HG02852 (cell line): Measurements from ENCODE around the gene ACSL6.

Experiments
- ATAC-seq: cut with Tn5 transposase; IDR thresholded peaks from one replicate; pipeline ENCODE4 v1.9.1; 2021; ENCODE audit warnings: mild to moderate bottlenecking, moderate library complexity; ENCODE audit not compliant: unreplicated experiment

ACSL6 gene

DNA sequence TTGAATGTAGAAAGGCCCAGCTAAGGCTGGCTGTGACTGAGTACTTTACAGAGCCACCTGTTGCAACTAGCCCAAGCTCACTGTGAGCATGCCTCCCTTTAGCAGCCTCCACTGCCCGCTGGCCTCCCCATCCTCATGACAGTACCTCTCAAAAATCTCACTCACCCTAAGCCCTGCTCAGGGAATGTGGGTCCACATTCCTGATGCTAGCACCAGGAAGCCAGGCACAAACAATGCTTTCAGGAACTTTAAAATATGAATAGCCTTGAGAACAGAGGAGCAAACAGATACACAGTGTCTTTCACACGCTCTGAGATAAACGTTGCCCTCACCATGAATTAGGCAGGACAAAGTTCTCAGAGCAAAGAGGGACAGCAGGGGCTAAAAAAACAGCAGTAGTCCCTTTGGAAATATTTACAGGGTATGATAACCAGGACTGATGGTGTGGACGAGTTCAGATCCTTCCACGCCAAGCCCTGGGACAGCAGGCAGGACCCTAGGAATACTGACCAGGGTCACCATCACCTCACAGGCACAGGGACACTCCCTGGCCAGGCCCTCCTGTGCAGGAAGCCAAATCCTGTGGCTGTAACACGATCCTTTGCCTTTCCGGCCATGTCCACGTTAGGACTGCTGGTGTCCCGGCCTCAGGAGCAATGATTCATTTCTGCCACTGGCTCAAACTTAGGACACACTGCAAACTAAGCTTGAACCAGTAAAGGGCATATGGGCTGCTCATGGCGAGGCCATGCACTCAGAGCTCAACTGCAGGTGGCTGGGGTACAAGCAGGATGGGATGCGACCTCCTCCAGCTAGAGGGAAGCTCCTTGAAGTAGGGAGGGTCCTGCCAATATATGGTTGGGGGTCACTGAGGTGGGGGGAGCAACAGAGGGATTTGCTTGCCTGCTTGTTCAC is 9.6 kb downstream of the ACSL6 start:
- ATAC-seq: no peak

DNA sequence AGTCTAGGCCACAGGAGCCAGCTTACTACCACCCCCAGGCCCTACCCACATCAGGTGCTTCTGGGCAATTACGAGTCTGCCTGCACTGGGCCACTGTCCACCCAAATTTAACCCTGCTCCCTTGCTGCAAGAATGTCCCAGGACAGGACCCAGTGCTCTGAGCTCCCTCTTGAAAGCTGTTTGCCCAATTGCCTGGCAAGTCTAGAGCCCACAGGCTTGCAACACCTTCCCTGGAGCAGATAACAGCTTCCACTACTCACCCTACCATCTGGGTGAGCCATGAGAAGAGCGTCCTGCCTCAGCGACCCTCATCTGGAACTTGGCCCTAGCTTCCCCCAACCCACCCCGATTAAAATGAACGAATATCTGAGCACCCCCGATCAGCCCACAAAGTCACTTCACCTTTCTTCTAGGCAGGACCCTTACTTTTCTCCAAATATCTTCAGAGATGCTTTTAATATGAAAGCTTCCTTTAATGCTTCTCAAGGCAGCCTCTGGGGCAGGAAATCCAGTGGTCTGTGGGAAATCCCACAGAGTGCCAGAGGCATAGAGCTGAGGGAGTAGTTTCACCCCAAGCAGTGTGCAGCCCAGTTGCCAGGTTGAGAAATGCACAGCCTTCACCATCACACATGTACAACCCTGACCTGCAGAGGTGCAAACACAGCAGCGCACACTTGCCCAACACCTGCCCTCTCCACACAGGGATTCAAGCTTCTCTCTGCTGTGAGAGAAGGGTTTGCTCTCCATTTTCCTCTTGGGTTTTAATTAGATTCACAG is 10.6 kb downstream of the ACSL6 start:
- ATAC-seq: no peak

DNA sequence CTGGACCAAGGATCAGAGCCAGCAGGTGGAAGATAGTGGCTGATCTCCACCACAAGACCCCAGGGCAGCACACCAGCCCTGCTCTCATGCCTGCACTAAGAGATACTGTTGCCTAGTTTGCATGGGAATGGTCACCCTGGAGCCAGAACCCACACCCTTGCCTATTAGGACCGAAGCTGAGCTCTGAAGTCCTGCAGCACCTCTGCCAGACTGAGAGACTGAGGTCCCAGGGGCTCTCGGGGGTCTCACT is 11.3 kb downstream of the ACSL6 start:
- ATAC-seq: no peak

DNA sequence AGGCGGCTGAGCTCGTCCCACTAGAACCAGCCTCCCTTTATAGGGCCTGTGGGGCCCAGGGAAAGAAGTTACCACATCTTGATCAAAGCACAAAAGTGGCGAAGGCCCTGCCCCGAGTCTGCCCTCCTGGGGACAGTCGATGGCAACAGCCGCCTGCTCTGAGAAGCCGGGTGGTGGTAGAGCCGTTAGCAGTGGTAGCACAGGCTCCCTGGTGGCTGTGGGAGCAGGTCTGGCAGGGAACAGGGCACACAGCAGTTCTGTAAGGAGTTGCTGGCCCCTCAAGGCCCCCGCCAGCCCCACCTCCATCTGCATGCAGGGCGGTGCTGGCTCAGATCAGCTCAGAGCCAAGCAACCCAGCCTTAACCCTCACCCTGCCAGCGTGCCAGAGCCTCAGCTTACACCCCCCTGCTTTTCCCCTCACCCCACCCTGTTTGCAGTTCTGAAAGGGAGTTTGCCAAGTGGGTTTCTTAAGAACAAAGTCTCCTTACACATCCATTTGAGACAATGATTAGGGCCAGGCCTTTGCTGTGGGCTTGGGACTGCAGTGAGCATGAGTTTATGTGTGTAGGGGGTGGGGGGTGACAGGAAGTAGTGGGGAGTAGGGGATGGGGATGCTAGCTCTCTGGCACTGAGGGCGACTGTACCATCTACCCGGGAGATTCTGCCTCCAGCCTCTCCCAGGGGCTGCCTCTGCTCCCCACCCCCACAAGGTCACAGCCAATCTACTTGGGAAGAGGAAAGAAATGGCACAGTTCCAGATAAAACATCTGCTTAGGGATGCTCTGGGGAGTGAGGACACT is 11.8 kb downstream of the ACSL6 start:
- ATAC-seq: no peak

DNA sequence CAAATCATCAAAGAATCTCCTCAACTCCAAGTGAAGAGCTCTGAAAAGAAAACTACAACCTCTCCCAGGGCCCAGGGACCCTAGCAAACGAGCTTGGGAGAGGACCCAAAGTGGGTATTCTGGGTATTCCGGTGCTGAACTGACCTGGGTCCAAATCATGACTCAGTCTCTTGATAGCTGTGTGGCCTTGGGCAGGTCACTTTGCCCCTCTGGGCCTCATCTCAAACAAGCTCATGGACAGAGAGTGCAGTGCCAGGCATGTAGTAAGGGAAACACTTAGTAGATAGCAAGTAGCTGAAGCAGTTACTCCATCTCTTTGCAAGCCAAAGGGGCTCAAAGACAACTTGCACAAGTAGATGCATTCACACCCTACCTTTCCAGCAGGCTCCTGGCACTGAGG is 12.4 kb downstream of the ACSL6 start:
- ATAC-seq: no peak

GRCh38 chr5:131998431-131999040 is 12.9 kb downstream of the ACSL6 start:
- no peak for ATAC-seq

GRCh38 chr5:131997727-131998117 is 13.7 kb downstream of the ACSL6 start:
- ATAC-seq: no peak

DNA sequence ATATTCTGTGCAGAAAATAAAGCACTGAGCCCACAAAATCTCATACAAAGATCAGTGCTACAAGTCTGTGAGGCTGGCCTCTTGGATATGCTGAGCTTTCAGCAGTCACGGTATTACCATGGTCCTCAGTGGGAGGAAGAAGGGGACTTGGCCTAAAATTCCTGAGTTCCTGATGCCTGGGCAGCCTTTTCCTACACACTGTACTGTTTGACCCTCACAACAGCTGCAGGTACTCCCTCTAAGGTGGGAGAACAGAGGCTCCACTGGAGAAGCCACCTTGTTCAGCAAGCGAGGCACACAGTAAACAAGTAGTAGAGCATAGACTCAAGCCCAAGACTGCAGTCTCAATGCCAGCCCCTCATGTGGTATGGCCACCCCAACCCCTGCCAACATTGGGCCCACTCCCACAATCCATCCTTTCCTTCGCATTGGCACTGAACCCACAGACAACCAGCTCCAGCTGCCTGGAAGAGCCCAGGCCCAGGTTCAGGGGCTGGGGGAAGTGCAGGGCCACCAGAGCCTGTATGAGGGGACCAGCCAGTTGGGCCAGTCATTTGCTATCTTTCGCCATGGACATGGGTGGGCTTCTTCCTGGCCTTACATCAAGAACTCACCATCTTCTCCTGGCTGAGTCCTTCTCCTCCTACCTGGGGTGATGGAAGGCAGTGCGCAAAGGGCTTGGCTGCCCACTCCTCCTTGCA is 14.3 kb downstream of the ACSL6 start:
- no peak for ATAC-seq

- ATAC-seq: no peak
Measured at GRCh38 chr5:131996210-131997025, 15.0 kb downstream of the ACSL6 start.

GRCh38 chr5:131994533-131995226 is 16.8 kb downstream of the ACSL6 start:
- no peak for ATAC-seq

DNA sequence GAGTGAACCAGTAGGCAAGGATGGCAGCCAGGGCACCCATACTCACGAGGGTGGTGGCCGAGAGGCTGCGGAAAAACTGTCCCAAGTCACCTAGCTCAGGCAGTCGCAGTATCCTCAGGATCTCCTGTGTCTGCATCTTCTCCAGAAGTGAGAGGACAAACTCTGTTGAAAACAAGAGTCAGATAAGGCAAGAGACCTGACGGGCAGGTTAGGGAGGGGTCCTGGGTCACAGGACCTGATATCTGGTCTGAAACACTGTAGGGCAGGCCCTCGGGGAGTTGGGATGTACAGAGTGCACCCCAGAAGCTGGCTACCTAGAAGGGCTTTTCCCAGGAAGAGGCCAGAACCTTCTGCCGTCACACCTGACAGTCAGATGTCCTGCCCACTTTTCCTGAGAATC is 17.4 kb downstream of the ACSL6 start:
- no peak for ATAC-seq

DNA sequence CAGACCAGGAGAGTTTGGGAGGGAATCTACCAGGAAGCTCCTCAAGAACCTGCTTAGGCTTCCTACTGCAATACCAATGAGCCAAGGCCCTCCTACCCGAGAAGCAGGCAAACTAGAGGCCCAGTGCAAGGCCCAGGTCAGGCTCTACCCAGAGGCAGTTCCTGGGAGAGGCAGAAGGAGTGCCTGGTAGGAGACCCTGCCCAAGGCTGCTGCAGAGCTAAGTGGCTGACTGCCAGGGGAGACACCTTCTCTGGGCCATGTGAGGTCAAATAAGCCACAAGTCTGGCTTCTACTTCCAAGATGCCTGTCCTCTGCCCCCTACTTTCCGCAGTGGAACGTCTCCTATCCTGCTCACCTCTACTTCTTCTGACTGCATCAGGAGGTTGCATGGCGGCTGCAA is 17.8 kb downstream of the ACSL6 start:
- no peak for ATAC-seq

DNA sequence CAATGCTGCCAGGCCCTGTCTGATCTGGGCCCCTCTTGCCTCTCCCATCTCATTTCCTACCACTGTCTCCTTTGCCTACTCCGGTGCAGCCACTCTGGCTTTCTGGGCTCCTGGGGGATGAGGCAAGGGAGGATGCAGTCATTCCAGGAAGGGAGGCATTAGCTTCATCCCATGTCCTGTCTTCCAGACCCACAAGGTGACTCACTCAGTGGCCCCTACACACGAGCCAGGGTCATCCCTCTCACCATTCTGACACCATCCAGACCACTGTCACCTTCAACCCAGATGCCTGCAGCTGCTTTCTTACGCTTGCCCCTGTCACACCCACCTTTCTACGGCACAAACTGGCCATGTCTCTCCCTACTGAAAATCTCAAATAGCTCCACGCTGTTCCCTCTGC is 19.1 kb downstream of the ACSL6 start:
- no peak for ATAC-seq

DNA sequence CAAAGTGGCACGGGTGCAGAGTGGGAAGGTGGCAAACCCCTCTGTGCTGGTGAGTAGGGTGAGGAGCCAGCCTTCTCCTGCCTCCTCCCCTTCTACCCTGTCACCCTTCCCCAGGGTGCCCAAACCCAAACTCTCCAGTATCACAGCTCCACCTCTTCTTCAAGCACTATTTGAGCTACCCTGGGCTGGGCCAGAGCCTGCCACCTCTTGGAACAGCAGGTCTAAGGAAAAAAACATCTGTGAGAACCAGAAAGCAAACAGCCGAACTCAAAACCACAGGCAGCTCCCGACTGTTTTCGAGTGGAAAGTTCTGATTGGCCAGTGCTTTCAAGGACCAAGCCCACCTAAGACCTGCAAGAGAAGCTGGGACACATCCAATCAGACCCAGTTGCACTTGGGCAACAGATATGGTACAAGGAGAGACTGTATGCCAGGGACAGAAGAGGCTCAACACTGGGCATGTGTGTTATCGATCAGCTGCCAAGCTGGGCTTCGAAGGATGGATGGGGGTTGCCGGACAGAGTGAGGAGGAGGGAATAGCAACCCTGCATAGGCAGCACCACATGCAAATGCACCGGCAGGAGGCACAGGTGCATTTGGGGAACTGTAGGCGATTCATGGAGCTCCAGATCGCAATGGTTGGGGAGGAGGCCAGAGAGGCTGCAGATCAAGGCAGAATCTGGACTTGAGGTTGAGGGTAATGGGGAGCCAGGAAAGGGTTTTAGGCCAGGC is 19.7 kb downstream of the ACSL6 start:
- ATAC-seq: no peak

DNA sequence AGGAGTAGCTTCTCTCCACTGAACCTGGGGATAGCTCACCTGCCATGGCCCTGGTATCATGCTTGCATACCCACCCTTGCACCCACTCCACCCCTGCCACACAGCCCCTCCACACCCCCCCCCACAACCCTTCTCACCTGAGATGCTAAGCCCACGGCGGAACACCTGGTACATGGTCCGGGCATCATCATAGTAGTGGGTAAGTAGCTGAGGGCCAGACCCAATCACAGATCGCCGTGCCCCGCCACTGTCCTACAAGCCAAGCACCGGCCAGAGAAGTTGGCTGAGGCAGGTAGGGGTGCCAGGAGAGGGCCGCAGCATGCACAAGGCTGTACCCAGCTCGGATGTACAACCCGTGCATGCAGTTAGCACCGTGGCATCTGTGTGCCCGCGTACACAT is 20.7 kb downstream of the ACSL6 start:
- ATAC-seq: no peak

- no peak for ATAC-seq
Measured at GRCh38 chr5:131988601-131989000, 22.9 kb downstream of the ACSL6 start.

- no peak for ATAC-seq
Measured at GRCh38 chr5:131987251-131987650, 24.2 kb downstream of the ACSL6 start.

DNA sequence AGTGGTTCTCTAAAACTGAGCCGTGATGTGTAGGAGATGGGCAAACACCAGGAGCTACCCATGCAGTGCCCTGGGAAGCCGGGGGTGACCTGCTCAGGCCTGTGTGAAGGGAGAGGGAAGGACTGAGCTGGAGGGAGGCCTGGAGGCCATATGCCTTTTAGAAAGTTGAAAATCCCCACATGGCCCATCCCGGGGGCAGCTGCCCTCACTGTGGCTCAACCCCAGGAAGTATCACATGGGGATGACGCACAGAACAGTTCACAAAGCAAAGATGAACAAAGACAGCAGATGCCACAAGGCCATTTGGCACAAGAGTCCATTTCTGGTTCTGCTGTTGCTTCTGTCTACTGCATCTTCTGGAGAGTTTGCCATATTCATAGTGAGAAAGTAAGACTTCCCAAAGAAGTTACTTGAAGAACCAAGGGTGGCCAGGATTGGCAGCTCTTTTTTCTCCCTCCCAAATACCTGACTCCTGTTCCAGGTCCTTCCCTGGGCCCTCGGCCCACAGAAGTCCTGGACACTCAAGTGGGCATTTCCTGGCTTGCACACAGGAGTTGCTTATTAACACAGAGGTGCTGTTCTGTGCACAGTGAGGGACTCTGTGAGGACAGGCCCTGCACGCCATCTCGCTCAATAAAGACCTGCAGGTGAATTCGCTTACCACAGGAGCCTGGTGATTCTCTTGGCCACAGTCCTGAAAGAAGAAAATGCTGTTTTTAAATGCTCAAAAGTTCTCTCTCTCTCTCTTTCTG is 25.1 kb downstream of the ACSL6 start:
- no peak for ATAC-seq
